Cerebellar cortex (tissue), 1 donor: ENCODE measurements around the gene TAAR2.
"Not testable (repeated sequence)": the region's sequence is repeated elsewhere in the genome, so short reads cannot be mapped to it uniquely, and the experiment has no call there.

ENCODE experiments used
- DNase-seq: peaks from one replicate; pipeline ENCODE4 v3.0.0-alpha.2; 2015; ENCODE audit warnings: low spot score

The TAAR2 gene, protein sequence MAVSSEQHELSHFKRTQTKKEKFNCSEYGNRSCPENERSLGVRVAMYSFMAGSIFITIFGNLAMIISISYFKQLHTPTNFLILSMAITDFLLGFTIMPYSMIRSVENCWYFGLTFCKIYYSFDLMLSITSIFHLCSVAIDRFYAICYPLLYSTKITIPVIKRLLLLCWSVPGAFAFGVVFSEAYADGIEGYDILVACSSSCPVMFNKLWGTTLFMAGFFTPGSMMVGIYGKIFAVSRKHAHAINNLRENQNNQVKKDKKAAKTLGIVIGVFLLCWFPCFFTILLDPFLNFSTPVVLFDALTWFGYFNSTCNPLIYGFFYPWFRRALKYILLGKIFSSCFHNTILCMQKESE

GRCh38 chr6:132624175-132624574, at the start of gene TAAR2:
TSS of gene TAAR2 (minus strand) at chr6:132624275. CDS start at chr6:132624275, 0 bp downstream.
- no peak for DNase-seq

GRCh38 chr6:132673376-132674094, 49.5 kb upstream of the TAAR2 start:
- DNase-seq: no peak

DNA sequence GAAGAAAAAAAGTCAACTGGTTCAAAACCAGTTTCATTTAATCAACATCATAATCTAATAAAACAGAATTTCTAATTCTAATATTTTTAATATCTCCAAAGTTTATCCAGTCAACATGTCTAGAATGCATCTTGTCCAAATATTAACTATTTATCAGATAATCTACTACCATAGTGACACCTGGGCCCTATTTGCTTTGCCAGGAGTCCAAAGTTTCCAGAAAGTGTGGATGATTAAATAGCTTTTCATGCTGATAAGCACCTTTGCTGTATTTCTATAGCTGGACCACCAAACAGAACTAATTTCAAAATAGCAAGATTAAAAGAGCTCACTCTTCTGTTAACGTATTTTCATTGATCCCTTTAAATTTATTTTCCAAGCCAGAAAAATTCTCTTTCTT, 47.2 kb upstream of the TAAR2 start:
- no peak for DNase-seq

DNA sequence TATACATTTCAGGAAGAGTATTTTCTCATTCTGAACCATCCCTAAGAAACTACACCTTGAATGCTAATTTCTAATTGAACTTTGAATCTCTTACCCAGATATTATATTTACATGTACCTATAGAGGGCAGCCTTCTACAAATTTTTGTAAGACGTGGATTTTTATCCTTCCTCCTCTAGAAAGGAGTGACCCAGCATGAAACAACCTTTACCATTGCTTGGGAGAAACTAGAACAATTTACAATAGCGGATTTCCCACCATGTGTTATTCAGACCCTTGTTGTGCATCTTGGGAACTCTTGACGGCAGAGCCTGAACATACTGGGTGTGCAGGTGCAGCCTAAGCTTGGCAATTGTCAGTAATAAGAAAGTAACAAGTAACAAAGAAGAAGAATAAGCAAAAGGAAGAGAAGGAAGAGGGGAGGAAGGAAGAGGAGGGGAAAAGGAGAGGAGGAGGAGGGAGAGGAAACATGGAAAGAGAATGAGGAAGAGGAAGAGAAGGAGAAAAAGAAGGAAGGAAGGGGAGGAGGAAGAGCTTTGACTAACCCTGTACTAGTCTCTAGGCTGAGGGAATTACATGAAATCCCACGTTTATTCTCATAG, 45.7 kb upstream of the TAAR2 start:
- peak; percentile 11 for DNase-seq

GRCh38 chr6:132666118-132666517, 42.0 kb upstream of the TAAR2 start:
- no peak for DNase-seq

DNA sequence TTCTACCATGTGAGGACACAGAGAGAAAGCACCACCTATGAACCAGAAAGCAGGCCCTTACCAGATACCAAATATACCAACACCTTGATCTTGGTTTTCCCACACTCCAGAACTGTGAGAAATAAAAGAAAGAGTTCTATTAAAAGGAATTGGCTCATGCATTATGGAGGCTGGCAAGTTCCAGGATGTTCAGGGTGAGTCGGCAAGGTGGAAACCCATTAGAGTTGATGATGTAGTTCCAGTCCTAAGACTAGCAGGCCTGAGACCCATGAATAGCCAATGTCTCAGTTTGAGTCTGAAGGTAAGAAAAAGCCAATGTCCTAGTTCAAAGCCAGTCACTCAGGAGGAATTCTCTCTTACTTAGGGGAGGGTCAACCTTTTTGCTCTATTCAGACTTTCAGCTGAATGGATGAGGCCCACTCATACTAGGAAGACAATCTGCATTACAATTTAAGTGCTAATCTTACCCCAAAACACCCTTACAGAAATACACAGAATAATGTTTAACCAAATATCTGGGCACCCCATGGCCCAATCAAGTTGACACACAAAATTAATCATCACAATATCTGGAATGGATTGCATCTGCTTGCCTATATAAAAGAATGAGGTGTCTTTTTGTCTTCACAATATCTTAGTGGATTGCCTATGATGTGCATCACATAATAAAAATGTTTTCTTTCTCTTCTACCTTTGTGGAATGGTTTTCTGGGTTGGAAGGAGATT, 40.4 kb upstream of the TAAR2 start:
- DNase-seq: no peak

DNA sequence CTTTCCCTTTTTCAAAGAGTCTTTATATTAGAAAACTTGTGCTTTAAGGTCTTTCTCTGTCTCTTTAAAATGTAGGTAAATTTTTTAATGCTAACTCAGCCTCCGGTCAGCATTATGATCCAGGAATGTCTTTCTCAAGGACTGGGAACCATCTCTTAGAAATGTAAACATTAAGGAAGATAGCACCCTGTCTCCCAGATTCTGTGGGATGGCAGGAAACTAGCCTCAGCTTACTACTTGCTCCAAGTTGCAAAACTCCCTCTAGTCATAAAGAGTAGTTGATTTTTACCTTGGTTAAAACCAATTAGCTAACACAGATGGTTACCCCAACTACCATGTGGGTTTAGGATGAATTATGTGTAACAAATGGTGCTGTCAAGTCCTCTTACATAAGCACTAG, 39.6 kb upstream of the TAAR2 start:
- no peak for DNase-seq

DNA sequence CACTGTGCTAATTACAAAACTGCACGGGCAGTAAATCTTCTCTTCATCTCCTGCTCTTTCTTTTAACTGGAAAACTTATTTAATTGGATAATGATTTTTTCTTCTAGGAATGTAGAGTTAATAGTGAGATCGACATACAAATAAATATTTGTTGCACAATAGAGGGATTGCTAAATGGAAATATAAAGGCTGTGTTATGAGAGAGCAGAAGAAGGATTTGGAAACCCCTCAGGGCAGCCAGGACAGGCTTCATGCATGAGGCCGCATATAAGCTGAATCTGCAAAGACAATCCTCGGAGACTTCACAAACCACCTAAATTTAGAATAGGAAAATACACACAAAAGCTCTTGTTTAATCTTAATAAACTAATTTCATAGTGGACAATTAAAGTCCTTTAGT, 37.8 kb upstream of the TAAR2 start:
- DNase-seq: no peak

GRCh38 chr6:132659082-132659481, 35.0 kb upstream of the TAAR2 start, which contains the start of gene TAAR1:
TSS of gene TAAR1 (minus strand) at chr6:132659182. CDS start at chr6:132646003, 13,179 bp downstream.
- no peak for DNase-seq

DNA sequence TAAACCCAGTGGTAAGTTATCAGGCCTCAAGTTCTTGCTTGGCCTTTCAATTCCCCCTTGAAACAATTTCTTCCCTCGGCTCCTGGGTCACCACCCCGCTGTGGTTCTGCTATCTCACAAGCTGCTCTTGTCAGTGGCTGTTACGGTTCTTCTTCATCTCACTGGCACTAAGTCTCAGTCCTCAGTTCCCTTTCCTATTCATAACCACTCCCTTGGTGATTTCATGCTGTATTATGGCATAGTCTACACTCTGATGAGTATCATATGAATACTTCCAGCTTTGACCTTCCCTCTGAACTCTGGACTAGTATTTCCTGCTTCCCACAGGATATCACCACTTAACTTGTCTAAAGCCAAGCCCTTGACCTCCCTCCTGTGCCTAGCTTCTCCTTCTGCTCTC, 27.0 kb upstream of the TAAR2 start:
- DNase-seq: no peak

GRCh38 chr6:132650429-132650828, 26.4 kb upstream of the TAAR2 start:
- no peak for DNase-seq

GRCh38 chr6:132648828-132649227, 24.8 kb upstream of the TAAR2 start:
- DNase-seq: no peak

DNA sequence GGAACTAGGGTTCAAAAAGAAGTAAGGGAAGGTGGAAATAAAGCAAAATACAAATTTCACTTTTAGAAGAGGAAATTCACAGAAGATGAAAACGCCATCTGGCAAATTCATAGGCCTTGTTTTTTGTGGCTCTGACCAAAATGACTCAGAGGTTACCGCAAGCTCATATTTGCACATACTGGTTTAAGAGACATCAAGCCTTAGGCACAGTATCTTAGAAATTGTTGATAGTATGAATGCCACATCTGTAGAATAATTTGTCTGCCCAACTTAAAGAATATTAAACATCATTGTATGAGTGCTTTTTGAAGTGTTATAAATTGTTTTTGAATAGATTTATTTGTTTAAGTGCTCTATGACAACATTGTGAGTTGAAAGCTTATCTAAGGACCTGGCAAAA, 24.3 kb upstream of the TAAR2 start:
- DNase-seq: no peak

DNA sequence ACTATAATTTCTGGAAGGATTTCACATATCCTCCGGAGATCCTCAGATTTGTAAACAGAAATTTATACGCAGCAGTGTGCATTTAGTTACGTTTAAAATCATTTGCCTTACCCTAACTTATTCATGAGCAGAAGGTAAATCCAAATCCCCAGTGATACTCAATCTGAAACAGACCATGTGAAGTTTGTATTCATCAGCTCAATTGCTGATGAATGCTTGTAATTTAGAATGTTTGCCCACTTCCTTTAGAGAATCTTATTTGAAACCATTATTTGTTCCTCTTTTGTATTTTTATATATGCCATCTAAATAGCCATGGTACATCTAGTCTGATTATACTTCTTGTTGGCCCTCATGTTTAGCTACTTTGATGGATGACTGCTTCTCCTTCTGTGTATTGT, 19.5 kb upstream of the TAAR2 start:
- no peak for DNase-seq

GRCh38 chr6:132637135-132637534, 13.1 kb upstream of the TAAR2 start:
- not testable (repeated sequence) for DNase-seq

GRCh38 chr6:132635906-132636305, 11.8 kb upstream of the TAAR2 start:
- DNase-seq: not testable (repeated sequence)

DNA sequence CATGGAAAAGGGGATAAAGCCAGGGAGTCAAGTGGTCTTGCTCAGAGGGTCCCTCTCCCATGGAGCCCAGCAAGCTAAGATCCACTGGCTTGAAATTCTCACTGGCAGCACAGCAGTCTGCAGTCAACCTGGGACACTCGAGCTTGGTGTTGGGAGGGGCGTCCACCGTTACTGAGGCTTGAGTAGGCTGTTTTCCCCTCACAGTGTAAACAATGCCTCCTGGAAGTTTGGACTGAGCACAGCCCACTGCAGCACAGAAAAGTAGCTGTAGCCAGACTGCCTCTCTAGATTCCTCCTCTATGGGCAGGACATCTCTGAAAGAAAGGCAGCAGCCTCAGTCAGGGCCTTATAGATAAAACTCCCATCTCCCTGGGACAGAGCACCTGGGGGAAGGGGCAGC, 11.2 kb upstream of the TAAR2 start:
- DNase-seq: not testable (repeated sequence)

GRCh38 chr6:132634796-132635195, 10.7 kb upstream of the TAAR2 start:
- no peak for DNase-seq

DNA sequence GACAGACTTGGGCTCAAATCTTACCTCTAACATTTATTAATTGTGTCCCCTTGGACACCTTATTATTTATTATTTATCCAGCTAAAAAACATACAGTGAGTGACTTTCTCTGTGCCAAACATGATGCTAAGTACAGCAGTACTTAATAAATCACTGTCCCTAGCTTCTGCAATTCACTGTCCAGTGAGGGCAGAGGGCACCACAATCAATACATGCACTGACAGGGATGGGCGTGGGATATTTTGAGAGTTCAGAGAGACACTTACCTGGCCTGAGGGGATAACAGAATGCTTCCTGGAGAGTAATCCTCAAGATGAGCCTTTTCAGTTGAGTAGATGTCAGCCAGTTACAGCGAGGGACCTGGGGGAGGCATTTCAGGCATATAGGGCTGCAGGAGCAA, 9.3 kb upstream of the TAAR2 start:
- DNase-seq: no peak

- DNase-seq: no peak
These were observed 799 bp downstream of the TAAR2 start for GRCh38 chr6:132623106-132623845.

- DNase-seq: no peak
These were observed 7.4 kb downstream of the TAAR2 start for GRCh38 chr6:132616677-132617076.

GRCh38 chr6:132614554-132614953, 9.5 kb downstream of the TAAR2 start:
- DNase-seq: no peak
